GM12875 (cell line): Measurements from ENCODE around the gene FNDC3B.

Source experiments
- H3K4me3 ChIP-seq: one replicate; pipeline ENCODE4 v1.5.1; 2011; ENCODE audit warnings: low read depth, low read length, control low read depth
- CTCF ChIP-seq: IDR thresholded peaks from 2 replicates; pipeline ENCODE4 v1.5.1; 2011; ENCODE audit warnings: low read depth, mild to moderate bottlenecking, control low read depth, inconsistent platforms, low read length, moderate library complexity, borderline replicate concordance; ENCODE audit not compliant: insufficient read depth

The FNDC3B gene

GRCh38 chr3:172275586-172275985, 236.2 kb downstream of the FNDC3B start:
- no peak for TF ChIP-seq CTCF
- no peak overlapping the region for H3K4me3 ChIP-seq

GRCh38 chr3:172276103-172276502, 236.7 kb downstream of the FNDC3B start:
- H3K4me3 ChIP-seq: no peak overlapping the region
- no peak for TF ChIP-seq CTCF

- no peak for TF ChIP-seq CTCF
- H3K4me3 ChIP-seq: no peak overlapping the region
These were observed 237.8 kb downstream of the FNDC3B start for GRCh38 chr3:172277151-172277652.

- H3K4me3 ChIP-seq: no peak overlapping the region
- TF ChIP-seq CTCF: no peak
These were observed 239.8 kb downstream of the FNDC3B start for GRCh38 chr3:172279191-172279640.

GRCh38 chr3:172279974-172280373, 240.6 kb downstream of the FNDC3B start:
- no peak for TF ChIP-seq CTCF
- H3K4me3 ChIP-seq: no peak overlapping the region

GRCh38 chr3:172280406-172281051, 241.2 kb downstream of the FNDC3B start:
- TF ChIP-seq CTCF: no peak
- no peak overlapping the region for H3K4me3 ChIP-seq

GRCh38 chr3:172281884-172282283, 242.5 kb downstream of the FNDC3B start:
- no peak overlapping the region for H3K4me3 ChIP-seq
- no peak for TF ChIP-seq CTCF
